ENCODE data around the gene PKN2. TPM values are rescaled to one million over a fixed set of nuclear protein-coding genes. Genes with fewer than 3 reads are reported as not detected.

The PKN2 gene
- total and polyA plus RNA-seq, 2 of the 4 experiments (the other 2 are of a cell fraction), result 12.7 to 22.2 TPM

DNA sequence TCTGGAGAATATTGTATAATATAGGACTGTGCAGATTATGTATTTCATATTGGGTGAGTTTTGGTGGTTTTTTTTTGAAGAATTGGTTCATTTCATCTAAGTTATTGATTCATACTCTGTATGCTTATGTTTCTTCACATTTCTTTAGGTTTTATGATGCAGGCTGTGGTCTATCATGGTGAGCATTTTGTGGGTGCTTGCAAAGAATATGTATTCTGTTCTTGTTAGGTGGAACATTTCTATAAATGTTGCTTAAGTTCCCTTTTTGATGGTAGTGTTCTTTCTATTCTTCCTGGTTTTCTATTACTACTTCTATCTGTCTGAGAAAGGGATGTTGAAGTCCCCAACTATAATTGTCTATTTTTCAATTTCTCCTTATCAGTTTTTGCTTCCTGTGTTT is 42.6 kb downstream of the PKN2 start:
- H3K27ac ChIP-seq (ENCODE audit: insufficient read depth, low read length), result no peak overlapping the region
- dilution Hi-C loops (cut with HindIII; ENCODE audit: low sequenced_read_pairs, unreplicated experiment), result no loop called here
- POLR2A ChIA-PET (ENCODE audit: unreplicated experiment), result no interaction called here

More for the DNA sequence above, 42.6 kb downstream of the PKN2 start:
- peaks cover 5% of the 10 kb centered on the region for H3K4me1 ChIP-seq (ENCODE audit: control insufficient read depth, insufficient read depth, low read length)
- H2BK5ac ChIP-seq (ENCODE audit: low read depth, low read length, poor library complexity, severe bottlenecking), result no peak overlapping the region
- H2AK5ac ChIP-seq (ENCODE audit: low read depth, low read length), result no peak overlapping the region
- H2AFZ ChIP-seq (replicated peaks; ENCODE audit: low read length, poor library complexity), result no peak overlapping the region
- H3K9me1 ChIP-seq (ENCODE audit: insufficient read depth, low read length), result peaks cover 6% of the 10 kb centered on the region; the same call in 1 of the 2 replicates
- H3K23ac ChIP-seq (ENCODE audit: low read depth, low read length), result no peak overlapping the region
- no peak overlapping the region for H4K91ac ChIP-seq (ENCODE audit: insufficient read depth, low read depth, low read length)
- H4K5ac ChIP-seq (ENCODE audit: low read depth, low read length), result no peak overlapping the region
- H3K9ac ChIP-seq (ENCODE audit: low read depth, low read length), result no peak overlapping the region
- H4K8ac ChIP-seq (ENCODE audit: low read depth in 2 of 2, low read length in 2 of 2), result no peak overlapping the region
- no peak overlapping the region for H3K56ac ChIP-seq (ENCODE audit: extremely low read depth, insufficient read depth, low read length)
- no peak overlapping the region for H3K4ac ChIP-seq (ENCODE audit: low read depth, low read length)
- no peak overlapping the region for H3K14ac ChIP-seq (replicated peaks; ENCODE audit: low read depth, low read length)
- no peak overlapping the region for H2BK20ac ChIP-seq (ENCODE audit: low read depth, low read length)
- DNase-seq, result no peak
- H3K79me1 ChIP-seq (ENCODE audit: low read depth in 1 of 2, low read length in 2 of 2), result peaks cover 15 to 48% of the 10 kb centered on the region in 2 experiments
- in situ Hi-C loops (cut with MboI; ENCODE audit: low sequenced_read_pairs), result no loop called here
- no peaks in the 10 kb centered on the region for H3K27me3 ChIP-seq (ENCODE audit: control insufficient read depth, insufficient read depth, low read length)
- no peaks in the 10 kb centered on the region for H3K9me3 ChIP-seq (ENCODE audit: control insufficient read depth, insufficient read depth, low read length)
- intact Hi-C loops (cut with micrococcal nuclease), result no loop called here
- no peak for TF ChIP-seq NFE2L2 (IDR thresholded peaks at IDR 0.05; ENCODE audit: low read depth, low read length)
- no peak overlapping the region for H3K4me3 ChIP-seq (ENCODE audit: insufficient read depth, low read depth, low read length)
- no peak for ATAC-seq (ENCODE audit: low read depth)
- H3K18ac ChIP-seq (ENCODE audit: low read depth, low read length), result no peak overlapping the region
- H4K20me1 ChIP-seq (ENCODE audit: insufficient read depth, low read length), result peaks cover 8% of the 10 kb centered on the region; the same call in 1 of the 2 replicates
- H2BK15ac ChIP-seq (ENCODE audit: low read depth, low read length), result no peak overlapping the region
- no peak overlapping the region for H2AK9ac ChIP-seq (replicated peaks; ENCODE audit: low read depth, low read length, poor library complexity)
- no peak overlapping the region for H2BK120ac ChIP-seq (ENCODE audit: low read depth, low read length)
- peaks cover 4% of the 10 kb centered on the region; the same call in 1 of the 2 replicates for H3K36me3 ChIP-seq (ENCODE audit: control insufficient read depth, insufficient read depth, low read length)
- BruUV-seq (replicated peaks), result no TSS peak
- H3K4me2 ChIP-seq (ENCODE audit: low read depth, low read length), result no peak overlapping the region
- CTCF ChIA-PET, result interaction anchor here (0.6 kb wide), 1 partner anchor 11 kb away, joined by 7 read pairs; no protein-coding TSS in a partner anchor
